Thyroid gland (tissue), 4 donors: ENCODE measurements around the gene CDC45.

Experiments used
- POLR2A ChIP-seq, 2 donors: fragments of 450-650 bp; IDR thresholded peaks; one replicate each; pipeline ENCODE4 v1.6.1; 2017; ENCODE audit warnings: antibody characterized with exemption in 2 of 2, mild to moderate bottlenecking in 2 of 2, moderate library complexity in 1 of 2
- TF ChIP-seq, protein P1 (sequence below), 6 experiments: fragments of 200-600 bp in 3 of 6; fragments of 450-650 bp in 3 of 6; sonication (generic) in 3 of 6; IDR thresholded peaks; one replicate each; pipeline ENCODE4 v1.5.1; 2016 to 2019; ENCODE audit warnings: antibody characterized with exemption in 6 of 6, mild to moderate bottlenecking in 2 of 6, inconsistent platforms in 1 of 6, moderate library complexity in 1 of 6

DNA sequence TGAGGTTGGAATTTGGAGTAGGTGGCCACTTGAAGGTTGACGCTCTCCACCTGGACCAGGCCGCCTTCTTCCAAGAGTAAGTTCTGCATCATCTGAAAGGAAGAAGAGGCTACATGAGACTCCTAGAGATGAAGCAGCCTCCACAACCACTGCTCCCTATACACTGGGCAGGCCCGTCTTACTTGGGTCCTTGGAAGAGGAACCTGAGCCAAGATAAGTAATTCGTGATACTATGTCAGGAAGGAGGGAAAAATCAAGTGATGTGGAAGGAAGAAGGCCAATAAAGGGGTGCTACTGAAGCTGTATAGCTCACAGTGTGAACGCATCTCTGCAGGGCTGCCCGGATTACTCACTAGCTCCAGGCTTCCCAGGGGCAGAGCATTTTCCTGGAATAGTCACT lies 11.8 kb upstream of the CDC45 start:
- TF ChIP-seq, protein P1, sequence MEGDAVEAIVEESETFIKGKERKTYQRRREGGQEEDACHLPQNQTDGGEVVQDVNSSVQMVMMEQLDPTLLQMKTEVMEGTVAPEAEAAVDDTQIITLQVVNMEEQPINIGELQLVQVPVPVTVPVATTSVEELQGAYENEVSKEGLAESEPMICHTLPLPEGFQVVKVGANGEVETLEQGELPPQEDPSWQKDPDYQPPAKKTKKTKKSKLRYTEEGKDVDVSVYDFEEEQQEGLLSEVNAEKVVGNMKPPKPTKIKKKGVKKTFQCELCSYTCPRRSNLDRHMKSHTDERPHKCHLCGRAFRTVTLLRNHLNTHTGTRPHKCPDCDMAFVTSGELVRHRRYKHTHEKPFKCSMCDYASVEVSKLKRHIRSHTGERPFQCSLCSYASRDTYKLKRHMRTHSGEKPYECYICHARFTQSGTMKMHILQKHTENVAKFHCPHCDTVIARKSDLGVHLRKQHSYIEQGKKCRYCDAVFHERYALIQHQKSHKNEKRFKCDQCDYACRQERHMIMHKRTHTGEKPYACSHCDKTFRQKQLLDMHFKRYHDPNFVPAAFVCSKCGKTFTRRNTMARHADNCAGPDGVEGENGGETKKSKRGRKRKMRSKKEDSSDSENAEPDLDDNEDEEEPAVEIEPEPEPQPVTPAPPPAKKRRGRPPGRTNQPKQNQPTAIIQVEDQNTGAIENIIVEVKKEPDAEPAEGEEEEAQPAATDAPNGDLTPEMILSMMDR (IDR thresholded peaks at IDR 0.05): no peak
- TF ChIP-seq POLR2A (IDR thresholded peaks at IDR 0.05): no peak
